IMR-90 (cell line): ENCODE measurements around the gene IRGQ. TPM values are rescaled to one million over a fixed set of nuclear protein-coding genes. Genes with fewer than 3 reads are reported as not detected.

Source experiments
- ATAC-seq: fragments of 200-7000 bp; cut with Tn5 transposase; 2 replicates; pipeline ENCODE4 v1.9.1; 2020; ENCODE audit warnings: low read depth, mild to moderate bottlenecking, moderate library complexity
- BruUV-seq: library from RNA; stranded (reverse); fragments of 400-500 nt; replicated peaks from 2 replicates; lab custom pipeline; 2021; lab: Mats Ljungman, UMichigan
- CTCF ChIA-PET: fragments of 300-600 bp; formaldehyde crosslinking; extraction: SDS; loops from one replicate; lab custom pipeline; 2021; ENCODE audit warnings: antibody characterized with exemption; lab: Yijun Ruan, JAX
- POLR2A ChIA-PET: fragments of 300-600 bp; sonication (Branson Sonifier 250); formaldehyde crosslinking; loops from one replicate; lab custom pipeline; 2022; ENCODE audit warnings: antibody characterized with exemption; ENCODE audit not compliant: unreplicated experiment; lab: Charles Lee
- DNase-seq: peaks from one replicate; pipeline ENCODE4 v3.0.0; 2013
- H2AFZ ChIP-seq: replicated peaks from 2 replicates; pipeline ENCODE3; 2013; ENCODE audit warnings: low read length, mild to moderate bottlenecking; ENCODE audit not compliant: poor library complexity
- H2AK5ac ChIP-seq: 2 replicates; pipeline ENCODE4 v1.6.1; 2013; ENCODE audit warnings: low read depth, low read length, inconsistent platforms
- H2AK9ac ChIP-seq: replicated peaks from 2 replicates; pipeline ENCODE3; 2013; ENCODE audit warnings: mild to moderate bottlenecking, low read depth, low read length, moderate library complexity; ENCODE audit not compliant: poor library complexity
- H2BK120ac ChIP-seq: 2 replicates; pipeline ENCODE4 v1.6.1; 2013; ENCODE audit warnings: low read depth, low read length, inconsistent platforms
- H2BK15ac ChIP-seq: 3 replicates; pipeline ENCODE4 v1.6.1; 2013; ENCODE audit warnings: low read depth, low read length, inconsistent platforms
- H2BK20ac ChIP-seq: 2 replicates; pipeline ENCODE4 v1.6.1; 2013; ENCODE audit warnings: low read depth, mild to moderate bottlenecking, inconsistent platforms, low read length, moderate library complexity
- H2BK5ac ChIP-seq: 2 replicates; pipeline ENCODE4 v1.6.1; 2013; ENCODE audit warnings: mild to moderate bottlenecking, low read depth, low read length, inconsistent platforms; ENCODE audit not compliant: poor library complexity, severe bottlenecking
- H3K14ac ChIP-seq: replicated peaks from 2 replicates; pipeline ENCODE4 v1.6.1; 2013; ENCODE audit warnings: low read depth, low read length, inconsistent platforms
- H3K18ac ChIP-seq: 2 replicates; pipeline ENCODE4 v1.6.1; 2013; ENCODE audit warnings: low read depth, low read length, control low read depth
- H3K23ac ChIP-seq: 2 replicates; pipeline ENCODE4 v1.6.1; 2013; ENCODE audit warnings: low read depth, low read length, inconsistent platforms
- H3K27ac ChIP-seq: 2 replicates; pipeline ENCODE4 v1.5.1; 2013; ENCODE audit warnings: mild to moderate bottlenecking, control low read depth, low read length; ENCODE audit not compliant: insufficient read depth
- H3K27me3 ChIP-seq: 2 replicates; pipeline ENCODE4 v1.6.1; 2013; ENCODE audit warnings: low read length; ENCODE audit not compliant: control insufficient read depth, insufficient read depth
- H3K36me3 ChIP-seq: 2 replicates; pipeline ENCODE4 v1.6.1; 2013; ENCODE audit warnings: low read length, mixed read lengths; ENCODE audit not compliant: control insufficient read depth, insufficient read depth
- H3K4ac ChIP-seq: 2 replicates; pipeline ENCODE4 v1.6.1; 2013; ENCODE audit warnings: low read depth, low read length, inconsistent platforms
- H3K4me1 ChIP-seq: 2 replicates; pipeline ENCODE4 v1.6.1; 2013; ENCODE audit warnings: low read length, mixed read lengths; ENCODE audit not compliant: control insufficient read depth, insufficient read depth
- H3K4me2 ChIP-seq: 2 replicates; pipeline ENCODE4 v1.6.1; 2013; ENCODE audit warnings: low read depth, mild to moderate bottlenecking, control low read depth, low read length, moderate library complexity
- H3K4me3 ChIP-seq: 2 replicates; pipeline ENCODE4 v1.5.1; 2013; ENCODE audit warnings: low read depth, mild to moderate bottlenecking, control low read depth, low read length, moderate library complexity; ENCODE audit not compliant: insufficient read depth
- H3K56ac ChIP-seq: 2 replicates; pipeline ENCODE4 v1.6.1; 2013; ENCODE audit warnings: low read length, inconsistent platforms; ENCODE audit not compliant: insufficient read depth; ENCODE audit errors: extremely low read depth
- H3K79me1 ChIP-seq, 2 experiments: 2 replicates each; pipeline ENCODE4 v1.6.1; 2013; ENCODE audit warnings: low read length in 2 of 2, inconsistent platforms in 1 of 2, low read depth in 1 of 2
- H3K9ac ChIP-seq: 2 replicates; pipeline ENCODE4 v1.6.1; 2013; ENCODE audit warnings: low read depth, low read length, control low read depth
- H3K9me1 ChIP-seq: 2 replicates; pipeline ENCODE4 v1.6.1; 2013; ENCODE audit warnings: low read length, inconsistent platforms; ENCODE audit not compliant: insufficient read depth
- H3K9me3 ChIP-seq: 2 replicates; pipeline ENCODE4 v1.6.1; 2013; ENCODE audit warnings: low read length; ENCODE audit not compliant: control insufficient read depth, insufficient read depth
- H4K20me1 ChIP-seq: 2 replicates; pipeline ENCODE4 v1.6.1; 2013; ENCODE audit warnings: low read length, inconsistent platforms; ENCODE audit not compliant: insufficient read depth
- H4K5ac ChIP-seq: 2 replicates; pipeline ENCODE4 v1.6.1; 2013; ENCODE audit warnings: mild to moderate bottlenecking, low read depth, low read length, control low read depth
- H4K8ac ChIP-seq, 2 experiments: 2 replicates each; pipeline ENCODE4 v1.6.1; 2013; ENCODE audit warnings: low read depth in 2 of 2, low read length in 2 of 2, control low read depth in 1 of 2, inconsistent platforms in 1 of 2
- H4K91ac ChIP-seq: 2 replicates; pipeline ENCODE4 v1.6.1; 2013; ENCODE audit warnings: low read depth, low read length, inconsistent platforms; ENCODE audit not compliant: insufficient read depth
- BHLHE40 ChIP-seq: fragments of 150-350 bp; IDR thresholded peaks from 2 replicates; pipeline ENCODE4 v1.6.1; 2016; ENCODE audit warnings: mild to moderate bottlenecking, low read depth, low read length
- CEBPB ChIP-seq: IDR thresholded peaks from 2 replicates; pipeline ENCODE4 v1.6.1; 2012; ENCODE audit warnings: low read depth, low read length, improper control_type of control experiment
- CHD1 ChIP-seq: IDR thresholded peaks from 2 replicates; pipeline ENCODE4 v1.6.1; 2012; ENCODE audit warnings: low read depth, low read length, improper control_type of control experiment
- CTCF ChIP-seq: conservative IDR thresholded peaks from 2 replicates; pipeline ENCODE4 v1.5.1; 2012; ENCODE audit warnings: mild to moderate bottlenecking, low read depth, low read length, improper control_type of control experiment
- FOS ChIP-seq: fragments of 150-350 bp; IDR thresholded peaks from 2 replicates; pipeline ENCODE4 v1.6.1; 2016; ENCODE audit warnings: low read depth, low read length
- MAFK ChIP-seq: IDR thresholded peaks from 2 replicates; pipeline ENCODE4 v1.6.1; 2012; ENCODE audit warnings: low read depth, low read length, improper control_type of control experiment
- MAZ ChIP-seq: IDR thresholded peaks from 2 replicates; pipeline ENCODE4 v1.6.1; 2012; ENCODE audit warnings: low read depth, mild to moderate bottlenecking, low read length, improper control_type of control experiment, moderate library complexity, borderline replicate concordance
- MXI1 ChIP-seq: IDR thresholded peaks from 2 replicates; pipeline ENCODE4 v1.6.1; 2012; ENCODE audit warnings: low read depth, mild to moderate bottlenecking, low read length, moderate library complexity, borderline replicate concordance
- NFE2L2 ChIP-seq: fragments of 150-350 bp; IDR thresholded peaks from 2 replicates; pipeline ENCODE4 v1.6.1; 2016; ENCODE audit warnings: low read depth, mild to moderate bottlenecking, low read length
- POLR2A ChIP-seq: IDR thresholded peaks from 2 replicates; pipeline ENCODE4 v1.6.1; 2012; ENCODE audit warnings: mild to moderate bottlenecking, low read depth, low read length
- RAD21 ChIP-seq: IDR thresholded peaks from 2 replicates; pipeline ENCODE4 v1.6.1; 2012; ENCODE audit warnings: low read length, improper control_type of control experiment
- RCOR1 ChIP-seq: IDR thresholded peaks from 2 replicates; pipeline ENCODE4 v1.6.1; 2012; ENCODE audit warnings: mild to moderate bottlenecking, low read length, improper control_type of control experiment; ENCODE audit not compliant: insufficient replicate concordance
- RFX5 ChIP-seq: IDR thresholded peaks from 2 replicates; pipeline ENCODE4 v1.8.0; 2012; ENCODE audit warnings: low read depth, mild to moderate bottlenecking, low read length, moderate library complexity
- SMC3 ChIP-seq: fragments of 150-350 bp; IDR thresholded peaks from 2 replicates; pipeline ENCODE4 v1.6.1; 2016; ENCODE audit warnings: low read depth, mild to moderate bottlenecking, antibody characterized with exemption, low read length, moderate library complexity
- WGBS, 2 experiments: methylation state at CpG; one replicate each; pipeline versions ENCODE4 v1.1.5 to v1.1.7; 2013; ENCODE audit warnings: missing lambda C conversion rate in 2 of 2; ENCODE audit not compliant: insufficient read length in 1 of 2; ENCODE audit errors: extremely low coverage in 2 of 2; 5-methylcytosine and 5-hydroxymethylcytosine counted together
- dilution Hi-C: fragments of 300-500 bp; cut with HindIII; formaldehyde crosslinking; loops from one replicate; pipeline ENCODE4 v1.14.3; 2018; ENCODE audit warnings: low sequenced_read_pairs; ENCODE audit not compliant: unreplicated experiment
- in situ Hi-C: fragments of 300-500 bp; cut with MboI; formaldehyde crosslinking; loops from 3 replicates; pipeline ENCODE4 v1.14.3; 2019; ENCODE audit warnings: low sequenced_read_pairs, inconsistent platforms, mixed read lengths
- intact Hi-C: fragments of 100-400 bp; cut with micrococcal nuclease; formaldehyde crosslinking; loops from 2 replicates; pipeline ENCODE4 v1.10.0; 2022
- polyA plus RNA-seq, 3 experiments: library from polyadenylated mRNA; depleted of rRNA; stranded (reverse); fragments of >200 nt; gene quantifications; 2 replicates each; pipeline ENCODE4 v1.2.3, GENCODE V29; 2012; ENCODE audit warnings: low replicate concordance in 1 of 3
- total RNA-seq: library from RNA; depleted of rRNA; stranded (reverse); fragments of >200 nt; gene quantifications from 2 replicates; pipeline ENCODE4 v1.2.3, GENCODE V29; 2012
- TF ChIP-seq, protein P1 (sequence below): fragments of 150-350 bp; IDR thresholded peaks from 2 replicates; pipeline ENCODE4 v1.6.1; 2016; ENCODE audit warnings: low read depth, mild to moderate bottlenecking, low read length, moderate library complexity, borderline replicate concordance
- TF ChIP-seq, protein P2 (sequence below): fragments of 150-350 bp; IDR thresholded peaks from 2 replicates; pipeline ENCODE4 v1.6.1; 2017; ENCODE audit warnings: mild to moderate bottlenecking, antibody characterized with exemption, low read length, low read depth

IRGQ gene
- total and polyA plus RNA-seq, 2 of the 4 experiments (the other 2 are of a cell fraction): 9.0 to 9.9 TPM

- 100% methylated on average over 1 of the region's 5 CpGs; no CpG with 5 or more reads in 1 of the 2 experiments for WGBS, 2 experiments
- Histone ChIP-seq H2BK20ac (no peak overlapping the region), H3K9ac (no peak overlapping the region), H3K14ac (no peak overlapping the region), H4K91ac (no peak overlapping the region), H3K79me1 (peaks cover 37 to 62% of the 10 kb centered on the region in 2 experiments), H4K20me1 (no peaks in the 10 kb centered on the region), H3K9me1 (peaks cover 6% of the 10 kb centered on the region; the same call in 1 of the 2 replicates), H2BK5ac (no peak overlapping the region), H3K4me1 (peaks cover 4% of the 10 kb centered on the region), H3K36me3 (0 out of 2 replicates have a peak, but pooled peaks cover 1% of the 10 kb centered on the region), H2AK9ac (no peak overlapping the region), H3K18ac (no peak overlapping the region), H4K8ac (no peak overlapping the region), H4K5ac (no peak overlapping the region), H2BK15ac (no peak overlapping the region), H3K4ac (no peak overlapping the region), H2AFZ (no peak overlapping the region), H2AK5ac (no peak overlapping the region), H3K4me2 (no peak overlapping the region), H3K27me3 (no peaks in the 10 kb centered on the region), H3K9me3 (no peaks in the 10 kb centered on the region), H3K23ac (no peak overlapping the region), H3K56ac (no peak overlapping the region), H3K27ac (no peak overlapping the region), H2BK120ac (no peak overlapping the region), H3K4me3 (no peak overlapping the region)
- POLR2A ChIA-PET: no interaction called here
- CTCF ChIA-PET: no interaction called here
- DNase-seq: no peak
- no TSS peak for BruUV-seq
- in situ Hi-C loops (no loop called here), dilution Hi-C loops (no loop called here), intact Hi-C loops (no loop called here)
- ATAC-seq: no peak
- TF ChIP-seq MAFK (no peak), MAZ (no peak), BHLHE40 (no peak), RFX5 (no peak), RCOR1 (no peak), NFE2L2 (no peak), CEBPB (no peak), CTCF (no peak), POLR2A (no peak), MXI1 (no peak), FOS (no peak), SMC3 (no peak), CHD1 (no peak), RAD21 (no peak)
- TF ChIP-seq, protein P1, sequence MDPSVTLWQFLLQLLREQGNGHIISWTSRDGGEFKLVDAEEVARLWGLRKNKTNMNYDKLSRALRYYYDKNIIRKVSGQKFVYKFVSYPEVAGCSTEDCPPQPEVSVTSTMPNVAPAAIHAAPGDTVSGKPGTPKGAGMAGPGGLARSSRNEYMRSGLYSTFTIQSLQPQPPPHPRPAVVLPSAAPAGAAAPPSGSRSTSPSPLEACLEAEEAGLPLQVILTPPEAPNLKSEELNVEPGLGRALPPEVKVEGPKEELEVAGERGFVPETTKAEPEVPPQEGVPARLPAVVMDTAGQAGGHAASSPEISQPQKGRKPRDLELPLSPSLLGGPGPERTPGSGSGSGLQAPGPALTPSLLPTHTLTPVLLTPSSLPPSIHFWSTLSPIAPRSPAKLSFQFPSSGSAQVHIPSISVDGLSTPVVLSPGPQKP: no peak
- TF ChIP-seq, protein P2, sequence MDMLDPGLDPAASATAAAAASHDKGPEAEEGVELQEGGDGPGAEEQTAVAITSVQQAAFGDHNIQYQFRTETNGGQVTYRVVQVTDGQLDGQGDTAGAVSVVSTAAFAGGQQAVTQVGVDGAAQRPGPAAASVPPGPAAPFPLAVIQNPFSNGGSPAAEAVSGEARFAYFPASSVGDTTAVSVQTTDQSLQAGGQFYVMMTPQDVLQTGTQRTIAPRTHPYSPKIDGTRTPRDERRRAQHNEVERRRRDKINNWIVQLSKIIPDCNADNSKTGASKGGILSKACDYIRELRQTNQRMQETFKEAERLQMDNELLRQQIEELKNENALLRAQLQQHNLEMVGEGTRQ: no peak
Measured at GRCh38 chr19:43569657-43570056, 26.3 kb downstream of the IRGQ start.
